Hepatocyte (in vitro differentiated cells): ENCODE data around the gene ASB15. TPM values are rescaled to one million over a fixed set of nuclear protein-coding genes. Genes with fewer than 3 reads are reported as not detected.

Source experiments
- DNase-seq: peaks from one replicate; pipeline ENCODE4 v3.0.0-alpha.2; 2016; ENCODE audit warnings: low spot score
- H2AFZ ChIP-seq: fragments of 200-600 bp; sonication (generic); 2 replicates; pipeline ENCODE4 v1.6.0; 2016; ENCODE audit warnings: antibody characterized with exemption, mild to moderate bottlenecking
- H3K27ac ChIP-seq: fragments of 200-600 bp; sonication (generic); 2 replicates; pipeline ENCODE4 v1.5.1; 2016; ENCODE audit warnings: mild to moderate bottlenecking
- H3K27me3 ChIP-seq: fragments of 200-600 bp; sonication (generic); 2 replicates; pipeline ENCODE4 v1.6.1; 2016
- H3K36me3 ChIP-seq: fragments of 200-600 bp; sonication (generic); replicated peaks from 2 replicates; pipeline ENCODE4 v1.5.1; 2016; ENCODE audit warnings: low read depth; ENCODE audit not compliant: insufficient read depth
- H3K4me1 ChIP-seq: fragments of 200-600 bp; sonication (generic); 2 replicates; pipeline ENCODE4 v1.5.1; 2016; ENCODE audit warnings: mild to moderate bottlenecking, moderate library complexity; ENCODE audit not compliant: insufficient read depth
- H3K4me2 ChIP-seq: fragments of 200-600 bp; sonication (generic); 2 replicates; pipeline ENCODE4 v1.6.0; 2016
- H3K4me3 ChIP-seq: fragments of 200-600 bp; sonication (generic); 2 replicates; pipeline ENCODE4 v1.5.1; 2016; ENCODE audit warnings: mild to moderate bottlenecking
- H3K79me2 ChIP-seq: fragments of 200-600 bp; sonication (generic); 2 replicates; pipeline ENCODE4 v1.6.0; 2017; ENCODE audit warnings: mild to moderate bottlenecking
- H3K9me2 ChIP-seq: fragments of 200-600 bp; sonication (generic); replicated peaks from 2 replicates; pipeline ENCODE4 v1.6.0; 2017; ENCODE audit warnings: mild to moderate bottlenecking; ENCODE audit not compliant: insufficient read depth
- H3K9me3 ChIP-seq: fragments of 200-600 bp; sonication (generic); 2 replicates; pipeline ENCODE4 v1.5.1; 2016; ENCODE audit warnings: low read depth, mild to moderate bottlenecking
- H4K20me1 ChIP-seq: fragments of 200-600 bp; sonication (generic); 2 replicates; pipeline ENCODE4 v1.6.0; 2016; ENCODE audit warnings: mild to moderate bottlenecking; ENCODE audit not compliant: insufficient read depth, poor library complexity, severe bottlenecking
- EZH2 ChIP-seq: fragments of 200-600 bp; sonication (generic); IDR thresholded peaks from 2 replicates; pipeline ENCODE4 v1.6.1; 2016; ENCODE audit warnings: antibody characterized with exemption, mild to moderate bottlenecking, borderline replicate concordance
- EZH2phosphoT487 ChIP-seq: fragments of 200-600 bp; sonication (generic); IDR thresholded peaks from one replicate; pipeline ENCODE4 v1.6.1; 2018; ENCODE audit warnings: antibody characterized with exemption, mild to moderate bottlenecking, low read depth, moderate library complexity; ENCODE audit not compliant: unreplicated experiment, severe bottlenecking
- WGBS: methylation state at CpG from one replicate; pipeline ENCODE4 v1.1.6; 2016; ENCODE audit warnings: low lambda C conversion rate; ENCODE audit errors: missing lambda C conversion rate; 5-methylcytosine and 5-hydroxymethylcytosine counted together
- polyA plus RNA-seq: library from polyadenylated mRNA; unstranded; fragments of >200 nt; fragmentation: Nextera tagmentation; extraction: Ambion mirVana; gene quantifications from 2 replicates; pipeline ENCODE4 v1.2.1, GENCODE V29; 2016
- total RNA-seq: library from RNA; depleted of rRNA; stranded (reverse); fragments of >200 nt; gene quantifications from 2 replicates; pipeline ENCODE4 v1.2.3, GENCODE V29; 2014
- TF ChIP-seq, protein P1 (sequence below): fragments of 200-600 bp; sonication (generic); IDR thresholded peaks from 2 replicates; pipeline ENCODE4 v1.5.1; 2016; ENCODE audit warnings: antibody characterized with exemption, mild to moderate bottlenecking; ENCODE audit not compliant: poor library complexity

The ASB15 gene
- total and polyA plus RNA-seq, 2 experiments from 2014 or later = not detected

DNA sequence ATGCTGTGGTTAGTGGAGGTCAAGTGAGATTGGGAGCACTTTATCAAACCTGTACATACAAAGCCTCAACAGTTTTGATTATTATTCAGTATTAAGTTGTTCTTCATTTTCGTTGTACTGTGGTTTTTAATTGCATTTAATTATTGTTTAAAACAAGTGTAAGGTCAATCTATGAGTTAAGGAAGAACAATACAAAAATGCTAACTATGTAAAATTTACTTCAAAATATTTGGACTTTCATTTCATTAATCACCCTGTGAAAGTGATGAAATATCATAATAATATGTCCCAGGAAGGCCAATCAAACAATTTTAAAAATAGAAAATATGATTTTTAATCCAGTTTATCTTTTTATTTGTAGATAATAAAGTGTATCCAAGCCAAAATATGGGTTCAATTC is 30.4 kb upstream of the ASB15 start:
- Histone ChIP-seq H4K20me1 (no peaks in the 10 kb centered on the region), H3K27ac (no peak overlapping the region)
- no peak for TF ChIP-seq EZH2phosphoT487
- TF ChIP-seq, protein P1, sequence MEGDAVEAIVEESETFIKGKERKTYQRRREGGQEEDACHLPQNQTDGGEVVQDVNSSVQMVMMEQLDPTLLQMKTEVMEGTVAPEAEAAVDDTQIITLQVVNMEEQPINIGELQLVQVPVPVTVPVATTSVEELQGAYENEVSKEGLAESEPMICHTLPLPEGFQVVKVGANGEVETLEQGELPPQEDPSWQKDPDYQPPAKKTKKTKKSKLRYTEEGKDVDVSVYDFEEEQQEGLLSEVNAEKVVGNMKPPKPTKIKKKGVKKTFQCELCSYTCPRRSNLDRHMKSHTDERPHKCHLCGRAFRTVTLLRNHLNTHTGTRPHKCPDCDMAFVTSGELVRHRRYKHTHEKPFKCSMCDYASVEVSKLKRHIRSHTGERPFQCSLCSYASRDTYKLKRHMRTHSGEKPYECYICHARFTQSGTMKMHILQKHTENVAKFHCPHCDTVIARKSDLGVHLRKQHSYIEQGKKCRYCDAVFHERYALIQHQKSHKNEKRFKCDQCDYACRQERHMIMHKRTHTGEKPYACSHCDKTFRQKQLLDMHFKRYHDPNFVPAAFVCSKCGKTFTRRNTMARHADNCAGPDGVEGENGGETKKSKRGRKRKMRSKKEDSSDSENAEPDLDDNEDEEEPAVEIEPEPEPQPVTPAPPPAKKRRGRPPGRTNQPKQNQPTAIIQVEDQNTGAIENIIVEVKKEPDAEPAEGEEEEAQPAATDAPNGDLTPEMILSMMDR = no peak
- no peak for TF ChIP-seq EZH2

DNA sequence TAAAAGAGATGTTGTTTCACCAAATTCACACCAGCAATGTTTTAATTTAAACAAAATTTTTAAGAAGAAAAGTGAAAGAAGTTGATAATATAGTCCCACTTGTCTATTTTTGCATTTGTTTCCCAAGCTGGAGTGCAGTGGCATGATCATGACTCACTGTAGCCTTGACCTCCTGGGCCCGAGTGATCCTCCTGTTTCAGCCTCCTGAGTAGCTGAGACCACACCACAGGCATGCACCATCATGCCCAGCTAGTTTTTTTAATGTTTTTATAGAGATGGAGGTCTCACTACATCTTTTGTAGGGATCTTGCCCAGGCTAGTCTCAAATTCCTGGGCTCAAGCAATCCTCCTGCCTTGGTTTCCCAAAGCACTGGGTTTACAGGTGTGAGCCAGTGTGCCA is 29.9 kb upstream of the ASB15 start:
- Histone ChIP-seq H3K4me2 (no peak overlapping the region), H3K4me1 (no peaks in the 10 kb centered on the region), H2AFZ (no peak overlapping the region), H4K20me1 (no peaks in the 10 kb centered on the region), H3K4me3 (no peak overlapping the region), H3K36me3 (no peaks in the 10 kb centered on the region), H3K9me3 (no peaks in the 10 kb centered on the region), H3K27ac (no peak overlapping the region), H3K79me2 (no peaks in the 10 kb centered on the region), H3K9me2 (no peaks in the 10 kb centered on the region), H3K27me3 (no peaks in the 10 kb centered on the region)
- no peak for DNase-seq
- WGBS = 89% methylated on average over 1 of the region's 1 CpG
- TF ChIP-seq, protein P1 = no peak
- no peak for TF ChIP-seq EZH2phosphoT487
- TF ChIP-seq EZH2 = no peak

More for the DNA sequence above, 30.4 kb upstream of the ASB15 start:
- Histone ChIP-seq H3K79me2 (no peaks in the 10 kb centered on the region), H3K4me2 (no peak overlapping the region), H3K9me2 (no peaks in the 10 kb centered on the region), H2AFZ (no peak overlapping the region), H3K9me3 (no peaks in the 10 kb centered on the region), H3K4me1 (no peaks in the 10 kb centered on the region), H3K36me3 (no peaks in the 10 kb centered on the region), H3K27me3 (no peaks in the 10 kb centered on the region), H3K4me3 (no peak overlapping the region)
- WGBS = 71% methylated on average over 1 of the region's 1 CpG
- no peak for DNase-seq

DNA sequence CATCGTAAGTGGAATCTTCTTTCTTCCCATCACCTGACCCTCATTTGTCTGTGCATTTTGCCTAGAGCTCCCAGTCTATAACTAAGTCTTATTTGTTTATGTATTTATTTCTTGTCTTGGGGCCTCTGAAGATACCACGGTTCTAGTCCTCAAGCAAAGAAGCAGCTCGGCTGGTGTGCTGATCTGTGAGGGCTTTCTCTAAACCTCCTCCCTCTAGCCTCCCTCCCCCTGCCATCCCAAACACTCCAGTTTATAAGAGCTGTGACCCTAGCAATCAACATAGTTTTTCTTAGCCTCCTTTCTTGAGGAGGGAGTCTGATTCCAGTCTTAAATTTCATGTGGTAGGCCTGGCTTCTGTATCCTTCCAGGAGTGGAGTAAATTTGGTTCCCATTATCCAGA is 28.3 kb upstream of the ASB15 start:
- no peak overlapping the region for H3K4me3 ChIP-seq
- H4K20me1 ChIP-seq = no peaks in the 10 kb centered on the region
- H3K9me2 ChIP-seq = no peaks in the 10 kb centered on the region
- H3K79me2 ChIP-seq = no peaks in the 10 kb centered on the region
- H3K9me3 ChIP-seq = no peaks in the 10 kb centered on the region
- TF ChIP-seq, protein P1 = no peak
- TF ChIP-seq EZH2phosphoT487 = no peak
- TF ChIP-seq EZH2 = no peak
- no peak overlapping the region for H2AFZ ChIP-seq
- H3K27ac ChIP-seq = no peak overlapping the region
- no peaks in the 10 kb centered on the region for H3K36me3 ChIP-seq
- 70% methylated on average over 3 of the region's 3 CpGs for WGBS
- no peaks in the 10 kb centered on the region for H3K4me1 ChIP-seq
- no peak overlapping the region for H3K4me2 ChIP-seq
- no peaks in the 10 kb centered on the region for H3K27me3 ChIP-seq
- no peak for DNase-seq

DNA sequence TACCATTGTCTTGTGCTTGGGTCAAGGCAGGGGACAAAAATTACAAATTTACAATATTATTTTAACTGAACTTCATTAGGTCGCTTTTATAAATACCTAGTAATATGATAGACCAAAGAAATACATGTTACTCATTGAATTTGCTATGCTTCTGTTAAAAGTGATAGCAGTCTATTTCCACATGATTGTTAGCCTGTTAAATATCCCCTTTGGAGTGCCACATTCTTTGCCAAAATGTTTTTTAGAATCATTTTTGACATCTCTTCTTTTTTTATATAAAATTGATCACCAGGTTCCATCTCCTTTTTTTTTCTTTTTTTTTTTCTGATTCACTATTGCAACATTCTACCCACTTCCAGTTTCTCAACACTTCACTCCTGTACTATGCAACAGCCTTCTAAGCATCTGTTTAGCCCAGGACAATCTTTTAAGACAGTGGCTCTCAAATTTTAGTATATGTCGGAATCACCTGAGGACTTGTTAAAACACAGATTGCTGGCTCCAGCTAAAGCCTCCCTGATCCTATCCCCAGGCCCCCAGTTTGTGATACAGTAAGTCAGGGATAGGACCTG is 27.6 kb upstream of the ASB15 start:
- H3K4me1 ChIP-seq = no peaks in the 10 kb centered on the region
- TF ChIP-seq EZH2 (no peak), EZH2phosphoT487 (no peak)
- TF ChIP-seq, protein P1 = no peak
- H3K36me3 ChIP-seq = no peaks in the 10 kb centered on the region
- H3K9me2 ChIP-seq = no peaks in the 10 kb centered on the region
- no peak overlapping the region for H3K4me3 ChIP-seq
- DNase-seq = no peak
- no peak overlapping the region for H2AFZ ChIP-seq
- H3K79me2 ChIP-seq = no peaks in the 10 kb centered on the region
- 93% methylated on average over 2 of the region's 2 CpGs for WGBS
- no peaks in the 10 kb centered on the region for H4K20me1 ChIP-seq
- no peaks in the 10 kb centered on the region for H3K27me3 ChIP-seq
- H3K4me2 ChIP-seq = no peak overlapping the region
- no peak overlapping the region for H3K27ac ChIP-seq
- H3K9me3 ChIP-seq = no peaks in the 10 kb centered on the region
